Body of pancreas (tissue), 4 donors: Measurements from ENCODE around the gene HEBP1. TPM values are rescaled to one million over a fixed set of nuclear protein-coding genes. Genes with fewer than 3 reads are reported as not detected.

Experiments
- ATAC-seq: fragments of 150-250 bp; one replicate; pipeline ENCODE4 v1.9.1; 2016
- DNase-seq, 4 donors: peaks; one replicate each; pipeline ENCODE4 v3.0.0-alpha.2; 2019
- H3K27ac ChIP-seq, 4 donors: fragments of 200-600 bp; sonication (generic); 1 replicate in 3 of 4; 2 replicates in 1 of 4; pipeline versions ENCODE4 v1.5.1 to v1.6.1; 2016 to 2019; ENCODE audit warnings: mild to moderate bottlenecking in 1 of 4, mixed read lengths in 1 of 4, moderate library complexity in 1 of 4
- H3K27me3 ChIP-seq, 2 donors: fragments of 200-600 bp; sonication (generic); one replicate each; pipeline ENCODE4 v1.6.0; 2016; ENCODE audit warnings: mild to moderate bottlenecking in 1 of 2
- H3K36me3 ChIP-seq, 2 donors: fragments of 200-600 bp; sonication (generic); replicated peaks in 1 of 2; 2 replicates each; pipeline ENCODE4 v1.5.1; 2016; ENCODE audit warnings: low read depth in 2 of 2; ENCODE audit not compliant: insufficient read depth in 1 of 2
- H3K4me1 ChIP-seq: fragments of 200-600 bp; sonication (generic); one replicate; pipeline ENCODE4 v1.6.0; 2016
- H3K4me3 ChIP-seq, 2 donors: fragments of 200-600 bp; sonication (generic); 1 replicate in 1 of 2; 2 replicates in 1 of 2; pipeline ENCODE4 v1.5.1; 2016 to 2019
- H3K9me3 ChIP-seq, 3 donors: fragments of 200-600 bp; sonication (generic); 1 replicate in 2 of 3; 2 replicates in 1 of 3; pipeline ENCODE4 v1.5.1; 2016
- POLR2A ChIP-seq, 3 donors: fragments of 450-650 bp; IDR thresholded peaks; one replicate each; pipeline ENCODE4 v1.6.1; 2016; ENCODE audit warnings: antibody characterized with exemption in 3 of 3, mild to moderate bottlenecking in 2 of 3
- WGBS, 2 donors: methylation state at CpG; one replicate each; pipeline ENCODE4 v1.1.5; 2017; 5-methylcytosine and 5-hydroxymethylcytosine counted together
- intact Hi-C: fragments of 100-400 bp; cut with DNase I; formaldehyde crosslinking; loops from one replicate; pipeline ENCODE4 v1.15.1; 2023
- total RNA-seq, 2 donors: library from RNA; depleted of rRNA; stranded (reverse); fragments of >200 nt; gene quantifications; one replicate each; pipeline ENCODE4 v1.1.0, GENCODE V29; 2016
- TF ChIP-seq, protein P1 (sequence below), 7 experiments: fragments of 450-650 bp in 4 of 7; fragments of 200-600 bp in 3 of 7; sonication (generic) in 3 of 7; IDR thresholded peaks; one replicate each; pipeline ENCODE4 v1.5.1; 2016 to 2019; ENCODE audit warnings: antibody characterized with exemption in 7 of 7

HEBP1 gene
- total RNA-seq, 2 donors from 2014 or later = 19.4 to 28.8 TPM

DNA sequence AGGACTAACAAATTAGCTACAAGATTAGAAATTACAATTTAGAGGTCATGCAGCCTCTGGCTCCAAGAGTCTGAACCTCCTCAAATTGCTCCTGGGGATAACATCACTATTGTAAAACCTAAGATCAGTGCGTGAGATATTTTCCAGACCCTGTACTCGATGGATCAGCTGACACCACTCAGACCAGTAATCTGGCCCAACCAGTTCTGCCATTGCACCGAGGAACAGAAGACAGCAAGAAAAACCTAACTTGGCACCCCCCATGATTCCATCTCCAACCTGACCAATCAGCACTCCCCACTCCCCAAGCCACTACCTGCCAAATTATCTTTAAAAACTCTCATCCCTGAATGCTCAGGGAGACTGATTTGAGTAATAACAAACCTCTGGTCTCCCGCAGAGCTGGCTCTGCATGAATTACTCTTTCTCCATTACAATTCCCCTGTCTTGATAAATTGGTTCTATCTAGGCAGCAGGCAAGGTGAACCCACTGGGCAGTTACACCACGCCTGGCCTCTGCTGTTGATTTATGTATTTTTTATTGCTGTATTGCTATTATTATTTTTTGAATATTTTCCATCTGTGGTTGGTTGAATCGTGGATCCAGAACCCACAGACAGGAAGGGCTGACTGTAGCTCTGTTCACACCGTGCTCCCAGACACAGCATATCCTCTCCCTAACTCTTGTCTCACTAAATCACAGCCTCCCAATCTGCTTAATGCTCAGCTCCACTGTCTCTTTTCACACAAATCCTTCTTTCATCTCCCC is 9.2 kb downstream of the HEBP1 start:
- H3K4me3 ChIP-seq = no peak overlapping the region
- TF ChIP-seq POLR2A (IDR thresholded peaks at IDR 0.05) = no peak
- TF ChIP-seq, protein P1, sequence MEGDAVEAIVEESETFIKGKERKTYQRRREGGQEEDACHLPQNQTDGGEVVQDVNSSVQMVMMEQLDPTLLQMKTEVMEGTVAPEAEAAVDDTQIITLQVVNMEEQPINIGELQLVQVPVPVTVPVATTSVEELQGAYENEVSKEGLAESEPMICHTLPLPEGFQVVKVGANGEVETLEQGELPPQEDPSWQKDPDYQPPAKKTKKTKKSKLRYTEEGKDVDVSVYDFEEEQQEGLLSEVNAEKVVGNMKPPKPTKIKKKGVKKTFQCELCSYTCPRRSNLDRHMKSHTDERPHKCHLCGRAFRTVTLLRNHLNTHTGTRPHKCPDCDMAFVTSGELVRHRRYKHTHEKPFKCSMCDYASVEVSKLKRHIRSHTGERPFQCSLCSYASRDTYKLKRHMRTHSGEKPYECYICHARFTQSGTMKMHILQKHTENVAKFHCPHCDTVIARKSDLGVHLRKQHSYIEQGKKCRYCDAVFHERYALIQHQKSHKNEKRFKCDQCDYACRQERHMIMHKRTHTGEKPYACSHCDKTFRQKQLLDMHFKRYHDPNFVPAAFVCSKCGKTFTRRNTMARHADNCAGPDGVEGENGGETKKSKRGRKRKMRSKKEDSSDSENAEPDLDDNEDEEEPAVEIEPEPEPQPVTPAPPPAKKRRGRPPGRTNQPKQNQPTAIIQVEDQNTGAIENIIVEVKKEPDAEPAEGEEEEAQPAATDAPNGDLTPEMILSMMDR (IDR thresholded peaks at IDR 0.05) = no peak
- peaks cover 9 to 13% of the 10 kb centered on the region in 2 donors for H3K36me3 ChIP-seq
- ATAC-seq = no peak
- H3K9me3 ChIP-seq = no peaks in the 10 kb centered on the region
- peak overlapping the region in 2 of 4 donors; percentile 12 to 30 for H3K27ac ChIP-seq
- no peaks in the 10 kb centered on the region for H3K27me3 ChIP-seq
- 35 to 51% methylated on average over 7 of the region's 7 CpGs for WGBS, 2 donors
- intact Hi-C loops = no loop called here
- DNase-seq = peak in 2 of 4 donors; percentile 18 to 30
- peaks cover 25% of the 10 kb centered on the region for H3K4me1 ChIP-seq

DNA sequence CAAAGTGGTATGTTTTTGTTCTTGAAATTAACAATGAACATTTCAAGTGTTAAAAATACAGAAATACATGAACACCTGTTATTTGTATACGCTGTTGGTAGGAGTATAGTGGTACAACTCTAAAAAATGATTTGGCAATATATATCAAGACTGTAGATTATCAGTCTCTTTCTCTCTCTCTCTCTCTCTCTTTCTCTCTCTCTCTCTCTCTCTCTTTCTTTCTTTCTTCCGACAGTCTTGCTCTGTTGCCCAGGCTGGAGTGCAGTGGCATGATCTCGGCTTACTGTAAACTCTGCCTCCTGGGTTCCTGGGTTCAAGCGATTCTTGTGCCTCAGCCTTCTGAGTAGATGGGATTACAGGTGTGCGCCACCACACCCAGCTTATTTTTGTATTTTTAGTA is 12.6 kb downstream of the HEBP1 start:
- intact Hi-C loops = no loop called here
- WGBS, 2 donors = 74 to 79% methylated on average over 5 of the region's 5 CpGs
- no peak overlapping the region for H3K4me3 ChIP-seq
- H3K27ac ChIP-seq = no peak overlapping the region
- DNase-seq (no peak), ATAC-seq (no peak)
- H3K27me3 ChIP-seq = no peaks in the 10 kb centered on the region
- H3K9me3 ChIP-seq = no peaks in the 10 kb centered on the region
- H3K4me1 ChIP-seq = peaks cover 17% of the 10 kb centered on the region
- no peak for TF ChIP-seq POLR2A (IDR thresholded peaks at IDR 0.05)
- TF ChIP-seq, protein P1 (IDR thresholded peaks at IDR 0.05) = no peak
- peaks cover 9 to 13% of the 10 kb centered on the region in 2 donors for H3K36me3 ChIP-seq

DNA sequence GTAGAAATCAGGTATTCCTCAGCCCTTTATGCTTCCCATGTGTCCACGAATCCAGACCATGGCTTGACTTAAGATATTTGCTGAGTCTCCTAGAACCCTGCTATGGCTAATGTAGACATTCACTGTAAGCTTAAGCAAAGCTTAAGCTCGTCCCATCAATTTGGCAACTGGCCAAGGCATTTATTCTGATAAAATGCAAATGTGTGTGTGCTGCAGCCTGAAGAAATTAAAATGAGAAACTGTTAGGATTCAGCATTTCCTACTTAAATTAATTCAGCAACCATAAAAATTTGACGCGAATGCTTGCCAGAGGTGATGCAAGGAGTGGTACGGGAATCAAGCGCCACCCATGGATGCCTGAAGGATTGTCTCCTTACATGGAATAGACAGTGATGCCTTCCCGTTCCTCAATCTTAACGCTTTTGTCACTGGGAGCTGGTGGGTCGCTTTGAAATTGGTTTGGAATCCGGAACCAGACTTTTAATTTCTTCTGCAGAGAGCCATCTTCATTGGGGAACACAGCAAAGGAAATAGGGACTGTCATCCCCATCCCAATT is 13.2 kb downstream of the HEBP1 start:
- no peak for TF ChIP-seq POLR2A (IDR thresholded peaks at IDR 0.05)
- TF ChIP-seq, protein P1 (IDR thresholded peaks at IDR 0.05) = no peak
- intact Hi-C loops = no loop called here
- ATAC-seq (no peak), DNase-seq (no peak)
- WGBS, 2 donors = 80 to 81% methylated on average over 10 of the region's 10 CpGs
- Histone ChIP-seq H3K4me1 (peaks cover 16% of the 10 kb centered on the region), H3K36me3 (peaks cover 9 to 13% of the 10 kb centered on the region in 2 donors), H3K4me3 (no peak overlapping the region), H3K27ac (no peak overlapping the region), H3K9me3 (no peaks in the 10 kb centered on the region), H3K27me3 (no peaks in the 10 kb centered on the region)

DNA sequence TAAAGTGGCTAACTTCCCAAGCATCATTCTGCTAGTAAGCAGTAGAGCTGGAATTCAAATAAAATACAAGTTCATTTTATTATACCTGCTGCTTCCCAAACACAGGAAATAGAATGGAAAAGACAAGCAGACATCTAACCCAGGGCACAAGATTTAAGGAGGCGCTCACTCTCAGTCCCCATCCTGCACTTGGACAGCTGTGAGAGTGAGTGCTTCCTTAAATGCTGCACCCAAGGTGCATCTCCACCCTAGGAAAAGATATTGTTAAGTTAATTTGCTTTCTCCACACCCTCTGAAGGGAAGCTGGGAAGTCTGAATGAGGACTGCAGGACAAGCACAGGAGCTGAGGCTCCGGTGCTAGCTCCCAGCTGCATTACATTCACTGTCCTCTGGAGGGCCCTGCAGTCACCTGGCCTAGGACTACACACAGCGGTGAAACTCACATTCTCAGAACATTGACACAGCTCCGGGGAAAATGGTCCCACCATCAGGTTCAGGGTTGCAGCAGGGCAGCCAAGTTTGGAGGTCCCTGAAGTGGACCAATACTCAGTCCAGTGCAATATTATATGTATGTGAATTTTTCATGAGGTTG is 14.2 kb downstream of the HEBP1 start:
- ATAC-seq = peak; percentile 58
- no peaks in the 10 kb centered on the region for H3K27me3 ChIP-seq
- 79 to 86% methylated on average over 2 to 4 of the region's 4 CpGs for WGBS, 2 donors
- H3K36me3 ChIP-seq = peaks cover 9 to 13% of the 10 kb centered on the region in 2 donors
- peak in 1 of 4 donors; percentile 35 for DNase-seq
- TF ChIP-seq, protein P1 (IDR thresholded peaks at IDR 0.05) = peak in 6 of 7 experiments; percentile 17 to 37 (median 30)
- TF ChIP-seq POLR2A (IDR thresholded peaks at IDR 0.05) = no peak
- intact Hi-C loops = no loop called here
- no peak overlapping the region for H3K4me3 ChIP-seq
- H3K27ac ChIP-seq = no peak overlapping the region
- H3K4me1 ChIP-seq = peaks cover 6% of the 10 kb centered on the region
- no peaks in the 10 kb centered on the region for H3K9me3 ChIP-seq
